B cell (primary cell): Measurements from ENCODE around the gene GNAI3. TPM values are rescaled to one million over a fixed set of nuclear protein-coding genes. Genes with fewer than 3 reads are reported as not detected.

Source experiments
- ATAC-seq: fragments of 200-7000 bp; cut with Tn5 transposase; one replicate; pipeline ENCODE4 v1.10.0; 2021; ENCODE audit warnings: low read depth, mild to moderate bottlenecking, moderate number of reproducible peaks, moderate library complexity
- CTCF ChIA-PET: fragments of 350-600 bp; sonication (Branson Sonifier 250); formaldehyde crosslinking; loops from one replicate; lab custom pipeline; 2021; ENCODE audit warnings: antibody characterized with exemption, inconsistent platforms; lab: Charles Lee
- POLR2A ChIA-PET: fragments of 350-600 bp; sonication (Branson Sonifier 250); formaldehyde crosslinking; loops from one replicate; lab custom pipeline; 2021; ENCODE audit warnings: antibody characterized with exemption; lab: Charles Lee
- DNase-seq: peaks from one replicate; pipeline ENCODE4 v3.0.0; 2013
- H2AFZ ChIP-seq: 2 replicates; pipeline ENCODE4 v1.6.1; 2012; ENCODE audit warnings: mild to moderate bottlenecking, low read depth, low read length; ENCODE audit not compliant: insufficient read depth, poor library complexity, severe bottlenecking
- H3K27ac ChIP-seq, 2 donors: 1 replicate in 1 of 2; 2 replicates in 1 of 2; pipeline ENCODE4 v1.5.1; 2012 to 2013; ENCODE audit warnings: low read length in 2 of 2, mild to moderate bottlenecking in 2 of 2, moderate library complexity in 1 of 2
- H3K27me3 ChIP-seq, 4 experiments: fragments of 200-600 bp in 1 of 4; sonication (generic) in 1 of 4; replicated peaks in 1 of 4; 1 replicate in 2 of 4; 2 replicates in 2 of 4; pipeline versions ENCODE4 v1.6.1 to v1.7.0; 2013 to 2016; ENCODE audit warnings: low read length in 3 of 4, mild to moderate bottlenecking in 2 of 4, mixed read lengths in 1 of 4, moderate library complexity in 1 of 4; ENCODE audit not compliant: insufficient read depth in 4 of 4, control insufficient read depth in 3 of 4; ENCODE audit errors: control extremely low read depth in 1 of 4
- H3K36me3 ChIP-seq, 2 experiments: replicated peaks in 1 of 2; 1 replicate in 1 of 2; 2 replicates in 1 of 2; pipeline versions ENCODE4 v1.6.1 to v1.7.1; 2013; ENCODE audit warnings: low read length in 1 of 2; ENCODE audit not compliant: insufficient read depth in 2 of 2, control insufficient read depth in 1 of 2; ENCODE audit errors: control extremely low read depth in 1 of 2, extremely low read depth in 1 of 2
- H3K4me1 ChIP-seq, 2 donors: fragments of 200-600 bp in 1 of 2; sonication (generic) in 1 of 2; 1 replicate in 1 of 2; 2 replicates in 1 of 2; pipeline versions ENCODE4 v1.5.1 to v1.6.1; 2013 to 2017; ENCODE audit warnings: low read length in 2 of 2; ENCODE audit not compliant: control insufficient read depth in 2 of 2, insufficient read depth in 2 of 2
- H3K4me2 ChIP-seq: replicated peaks from 2 replicates; pipeline ENCODE3; 2012; ENCODE audit warnings: mild to moderate bottlenecking, low read depth, low read length; ENCODE audit not compliant: poor library complexity, severe bottlenecking
- H3K4me3 ChIP-seq, 5 experiments: fragments of 200-600 bp in 1 of 5; sonication (generic) in 1 of 5; 1 replicate in 3 of 5; 2 replicates in 2 of 5; pipeline versions ENCODE4 v1.5.1 to v1.7.0; 2011 to 2016; ENCODE audit warnings: low read length in 4 of 5, mild to moderate bottlenecking in 4 of 5, low read depth in 2 of 5, control low read depth in 1 of 5, moderate library complexity in 1 of 5; ENCODE audit not compliant: insufficient read depth in 1 of 5; ENCODE audit errors: control extremely low read depth in 1 of 5, extremely low read depth in 1 of 5
- H3K79me2 ChIP-seq: fragments of 200-600 bp; sonication (generic); one replicate; pipeline ENCODE4 v1.6.0; 2016; ENCODE audit warnings: low read length; ENCODE audit not compliant: control insufficient read depth, insufficient read depth
- H3K9ac ChIP-seq: fragments of 200-600 bp; sonication (generic); 2 replicates; pipeline ENCODE4 v1.6.1; 2017; ENCODE audit warnings: mild to moderate bottlenecking, low read length, moderate library complexity
- H3K9me3 ChIP-seq, 3 donors: one replicate each; pipeline versions ENCODE4 v1.6.1 to v1.7.1; 2013; ENCODE audit warnings: low read length in 2 of 3; ENCODE audit not compliant: control insufficient read depth in 2 of 3, insufficient read depth in 1 of 3; ENCODE audit errors: control extremely low read depth in 1 of 3
- H4K20me1 ChIP-seq: 2 replicates; pipeline ENCODE4 v1.6.0; 2012; ENCODE audit warnings: mild to moderate bottlenecking, low read length; ENCODE audit not compliant: insufficient read depth, control insufficient read depth, poor library complexity, severe bottlenecking
- H3K27ac Mint-ChIP-seq: one replicate; pipeline ENCODE4 v1.8.0; 2021; ENCODE audit warnings: mixed read lengths
- H3K27me3 Mint-ChIP-seq: one replicate; pipeline ENCODE4 v1.8.0; 2021; ENCODE audit warnings: mixed read lengths
- H3K4me1 Mint-ChIP-seq: one replicate; pipeline ENCODE4 v1.8.0; 2021; ENCODE audit warnings: mixed read lengths
- H3K4me3 Mint-ChIP-seq: one replicate; pipeline ENCODE4 v1.8.0; 2021; ENCODE audit warnings: mixed read lengths
- H3K9me3 Mint-ChIP-seq: one replicate; pipeline ENCODE4 v1.8.0; 2022; ENCODE audit warnings: mixed read lengths; ENCODE audit not compliant: insufficient read depth
- CTCF ChIP-seq: fragments of 200-600 bp; IDR thresholded peaks from one replicate; pipeline ENCODE4 v1.8.0; 2022; ENCODE audit warnings: antibody characterized with exemption, mild to moderate bottlenecking
- EZH2 ChIP-seq: IDR thresholded peaks from 2 replicates; pipeline ENCODE4 v1.6.1; 2012; ENCODE audit warnings: borderline replicate concordance, low read depth, mild to moderate bottlenecking, moderate library complexity, low read length; ENCODE audit not compliant: insufficient read depth, poor library complexity, severe bottlenecking
- WGBS: methylation state at CpG from one replicate; pipeline ENCODE4 v1.1.5; 2013; ENCODE audit warnings: missing lambda C conversion rate; ENCODE audit not compliant: insufficient coverage; 5-methylcytosine and 5-hydroxymethylcytosine counted together
- intact Hi-C: fragments of 100-400 bp; cut with micrococcal nuclease; formaldehyde crosslinking; loops from one replicate; pipeline ENCODE4 v1.10.0; 2022
- polyA plus RNA-seq: library from polyadenylated mRNA; depleted of rRNA; stranded (reverse); fragments of >200 nt; gene quantifications from 2 replicates; pipeline ENCODE4 v1.2.3, GENCODE V29; 2012
- total RNA-seq, 2 donors: library from RNA; stranded (reverse); fragments of 120-200 nt in 1 of 2; gene quantifications; 1 replicate in 1 of 2; 2 replicates in 1 of 2; pipeline versions ENCODE4 v1.2.3 to v1.2.4, GENCODE V29; 2013 to 2022

GNAI3 gene
- total and polyA plus RNA-seq, 2 donors (not counting 1 experiment from before 2014, with no cell fraction given), result 1.6 to 8.5 TPM

- H3K4me3 ChIP-seq, result no peak overlapping the region
- H3K4me1 ChIP-seq, result peaks cover 14 to 30% of the 10 kb centered on the region in 2 donors
- H3K9ac ChIP-seq, result no peak overlapping the region
- Mint-ChIP-seq H3K27ac (no peak overlapping the region), H3K27me3 (no peaks in the 10 kb centered on the region), H3K9me3 (no peaks in the 10 kb centered on the region), H3K4me3 (no peak overlapping the region), H3K4me1 (peaks cover 43% of the 10 kb centered on the region)
- H3K9me3 ChIP-seq, result no peaks in the 10 kb centered on the region
- CTCF ChIA-PET, result interaction anchor here (0.7 to 1.4 kb wide), 2 partner anchors 9 to 74 kb away, joined by 3 read pairs; no protein-coding TSS in a partner anchor
- no peaks in the 10 kb centered on the region for H3K27me3 ChIP-seq
- H4K20me1 ChIP-seq, result peaks cover 67% of the 10 kb centered on the region
- TF ChIP-seq EZH2 (no peak), CTCF (no peak)
- DNase-seq (no peak), ATAC-seq (no peak)
- no peak overlapping the region for H3K4me2 ChIP-seq
- H3K36me3 ChIP-seq, result no peaks in the 10 kb centered on the region
- peaks cover 99% of the 10 kb centered on the region for H3K79me2 ChIP-seq
- WGBS, result no CpG with 5 or more reads among the region's 3 CpGs
- intact Hi-C loops, result no loop called here
- H2AFZ ChIP-seq, result no peak overlapping the region
- POLR2A ChIA-PET, result no interaction called here
- H3K27ac ChIP-seq, result no peak overlapping the region
These were observed 16.8 kb downstream of the GNAI3 start for GRCh38 chr1:109565241-109565640.

- Mint-ChIP-seq H3K27me3 (no peaks in the 10 kb centered on the region), H3K4me3 (no peak overlapping the region), H3K27ac (no peak overlapping the region), H3K4me1 (peaks cover 29% of the 10 kb centered on the region), H3K9me3 (no peaks in the 10 kb centered on the region)
- intact Hi-C loops, result no loop called here
- CTCF ChIA-PET, result no interaction called here
- Histone ChIP-seq H3K4me1 (peaks cover 14 to 25% of the 10 kb centered on the region in 2 donors), H3K9me3 (no peaks in the 10 kb centered on the region), H3K27ac (no peak overlapping the region), H3K4me2 (no peak overlapping the region), H2AFZ (no peak overlapping the region), H3K9ac (no peak overlapping the region), H3K36me3 (no peaks in the 10 kb centered on the region), H3K79me2 (peaks cover 97% of the 10 kb centered on the region), H3K4me3 (no peak overlapping the region), H3K27me3 (no peaks in the 10 kb centered on the region), H4K20me1 (peaks cover 62% of the 10 kb centered on the region)
- DNase-seq, result no peak
- WGBS, result no CpG with 5 or more reads among the region's 1 CpG
- POLR2A ChIA-PET, result no interaction called here
- TF ChIP-seq EZH2 (no peak), CTCF (no peak)
- ATAC-seq, result no peak
These were observed 18.6 kb downstream of the GNAI3 start for GRCh38 chr1:109566982-109567381.
